WTC11 (cell line): Measurements from ENCODE around the gene WRAP73.

Experiments
- CBFB ChIP-seq: sonication (generic); formaldehyde crosslinking; IDR thresholded peaks from 2 replicates; pipeline ENCODE4 v1.8.1; 2022; ENCODE audit warnings: mild to moderate bottlenecking, low read depth, missing genetic modification reagents
- CREM ChIP-seq: sonication (generic); formaldehyde crosslinking; IDR thresholded peaks from 2 replicates; pipeline ENCODE4 v1.8.1; 2022; ENCODE audit warnings: mild to moderate bottlenecking, missing genetic modification reagents, moderate library complexity
- CTCF ChIP-seq: fragments of 200-600 bp; IDR thresholded peaks from 2 replicates; pipeline ENCODE4 v1.8.0; 2022; ENCODE audit warnings: antibody characterized with exemption
- ESRRA ChIP-seq: sonication (generic); formaldehyde crosslinking; IDR thresholded peaks from 2 replicates; pipeline ENCODE4 v1.8.1; 2022; ENCODE audit warnings: mild to moderate bottlenecking, missing genetic modification reagents, borderline replicate concordance
- IRF2 ChIP-seq: sonication (generic); formaldehyde crosslinking; IDR thresholded peaks from 2 replicates; pipeline ENCODE4 v1.8.0; 2022; ENCODE audit warnings: low read depth, missing genetic modification reagents, borderline replicate concordance
- JAZF1 ChIP-seq: fragments of 250-450 bp; sonication (Bioruptor Pico); IDR thresholded peaks from 2 replicates; pipeline ENCODE4 v1.9.0; 2021; ENCODE audit warnings: moderate library complexity, mild to moderate bottlenecking, inconsistent platforms
- NFYB ChIP-seq: sonication (generic); formaldehyde crosslinking; conservative IDR thresholded peaks from 2 replicates; pipeline ENCODE4 v1.8.0; 2022; ENCODE audit warnings: low read depth, missing genetic modification reagents
- SP1 ChIP-seq: sonication (generic); formaldehyde crosslinking; conservative IDR thresholded peaks from 2 replicates; pipeline ENCODE4 v1.8.1; 2022; ENCODE audit warnings: missing genetic modification reagents
- USF1 ChIP-seq: sonication (generic); formaldehyde crosslinking; IDR thresholded peaks from 2 replicates; pipeline ENCODE4 v1.8.0; 2022; ENCODE audit warnings: mild to moderate bottlenecking, missing genetic modification reagents
- USF2 ChIP-seq: sonication (generic); formaldehyde crosslinking; IDR thresholded peaks from 2 replicates; pipeline ENCODE4 v1.8.1; 2023; ENCODE audit warnings: mild to moderate bottlenecking, missing genetic modification reagents, moderate library complexity
- TF ChIP-seq, protein P1 (sequence below): fragments of 250-450 bp; sonication (Bioruptor Pico); IDR thresholded peaks from 2 replicates; pipeline ENCODE4 v1.8.0; 2021; ENCODE audit warnings: mild to moderate bottlenecking
- TF ChIP-seq, protein P2 (sequence below): sonication (generic); formaldehyde crosslinking; IDR thresholded peaks from 2 replicates; pipeline ENCODE4 v1.8.0; 2022; ENCODE audit warnings: mild to moderate bottlenecking, missing genetic modification reagents
- TF ChIP-seq, protein P3 (sequence below): sonication (generic); formaldehyde crosslinking; IDR thresholded peaks from 2 replicates; pipeline ENCODE4 v1.8.1; 2022; ENCODE audit warnings: missing genetic modification reagents, borderline replicate concordance

DNA sequence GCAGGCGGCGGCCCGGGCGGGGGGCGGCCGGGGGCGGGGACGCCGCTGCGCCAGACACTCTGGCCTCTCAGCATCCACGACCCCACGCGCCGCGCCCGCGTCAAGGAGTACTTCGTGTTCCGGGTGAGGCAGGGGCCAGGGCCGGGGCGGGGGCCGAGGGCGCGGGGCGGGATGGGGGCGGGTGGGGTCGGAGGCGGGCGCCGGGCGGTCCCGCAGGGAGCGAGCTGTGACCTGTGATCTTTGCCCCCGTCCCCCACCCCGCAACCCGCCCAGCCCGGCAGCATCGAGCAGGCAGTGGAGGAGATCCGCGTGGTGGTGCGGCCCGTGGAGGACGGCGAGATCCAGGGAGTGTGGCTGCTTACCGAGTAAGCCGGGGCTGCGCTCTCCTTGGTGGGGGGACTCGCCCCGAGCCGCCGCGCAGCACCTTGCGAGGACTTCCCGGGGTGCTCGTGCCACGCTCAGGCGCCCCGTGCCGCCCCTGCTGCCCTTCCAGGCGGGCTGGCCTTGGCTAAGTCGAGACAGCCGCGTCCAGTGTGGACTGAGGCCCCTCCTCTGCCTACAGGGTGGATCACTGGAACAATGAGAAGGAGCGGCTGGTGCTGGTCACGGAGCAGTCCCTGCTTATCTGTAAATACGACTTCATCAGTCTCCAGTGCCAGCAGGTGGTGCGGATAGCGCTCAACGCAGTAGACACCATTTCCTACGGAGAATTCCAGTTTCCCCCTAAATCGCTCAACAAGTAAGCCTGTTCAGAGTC lies 24.6 kb downstream of the WRAP73 start:
- TF ChIP-seq, protein P1, sequence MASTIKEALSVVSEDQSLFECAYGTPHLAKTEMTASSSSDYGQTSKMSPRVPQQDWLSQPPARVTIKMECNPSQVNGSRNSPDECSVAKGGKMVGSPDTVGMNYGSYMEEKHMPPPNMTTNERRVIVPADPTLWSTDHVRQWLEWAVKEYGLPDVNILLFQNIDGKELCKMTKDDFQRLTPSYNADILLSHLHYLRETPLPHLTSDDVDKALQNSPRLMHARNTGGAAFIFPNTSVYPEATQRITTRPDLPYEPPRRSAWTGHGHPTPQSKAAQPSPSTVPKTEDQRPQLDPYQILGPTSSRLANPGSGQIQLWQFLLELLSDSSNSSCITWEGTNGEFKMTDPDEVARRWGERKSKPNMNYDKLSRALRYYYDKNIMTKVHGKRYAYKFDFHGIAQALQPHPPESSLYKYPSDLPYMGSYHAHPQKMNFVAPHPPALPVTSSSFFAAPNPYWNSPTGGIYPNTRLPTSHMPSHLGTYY = no peak
- no peak for TF ChIP-seq CBFB (CRISPR knock-in tag)
- no peak for TF ChIP-seq CTCF
- no peak for TF ChIP-seq USF1 (CRISPR knock-in tag)
- TF ChIP-seq ESRRA (CRISPR knock-in tag) = no peak
- no peak for TF ChIP-seq SP1 (CRISPR knock-in tag)
- TF ChIP-seq IRF2 (CRISPR knock-in tag) = no peak
- TF ChIP-seq NFYB = no peak
- TF ChIP-seq, protein P2, sequence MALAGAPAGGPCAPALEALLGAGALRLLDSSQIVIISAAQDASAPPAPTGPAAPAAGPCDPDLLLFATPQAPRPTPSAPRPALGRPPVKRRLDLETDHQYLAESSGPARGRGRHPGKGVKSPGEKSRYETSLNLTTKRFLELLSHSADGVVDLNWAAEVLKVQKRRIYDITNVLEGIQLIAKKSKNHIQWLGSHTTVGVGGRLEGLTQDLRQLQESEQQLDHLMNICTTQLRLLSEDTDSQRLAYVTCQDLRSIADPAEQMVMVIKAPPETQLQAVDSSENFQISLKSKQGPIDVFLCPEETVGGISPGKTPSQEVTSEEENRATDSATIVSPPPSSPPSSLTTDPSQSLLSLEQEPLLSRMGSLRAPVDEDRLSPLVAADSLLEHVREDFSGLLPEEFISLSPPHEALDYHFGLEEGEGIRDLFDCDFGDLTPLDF (CRISPR knock-in tag) = no peak
- TF ChIP-seq, protein P3, sequence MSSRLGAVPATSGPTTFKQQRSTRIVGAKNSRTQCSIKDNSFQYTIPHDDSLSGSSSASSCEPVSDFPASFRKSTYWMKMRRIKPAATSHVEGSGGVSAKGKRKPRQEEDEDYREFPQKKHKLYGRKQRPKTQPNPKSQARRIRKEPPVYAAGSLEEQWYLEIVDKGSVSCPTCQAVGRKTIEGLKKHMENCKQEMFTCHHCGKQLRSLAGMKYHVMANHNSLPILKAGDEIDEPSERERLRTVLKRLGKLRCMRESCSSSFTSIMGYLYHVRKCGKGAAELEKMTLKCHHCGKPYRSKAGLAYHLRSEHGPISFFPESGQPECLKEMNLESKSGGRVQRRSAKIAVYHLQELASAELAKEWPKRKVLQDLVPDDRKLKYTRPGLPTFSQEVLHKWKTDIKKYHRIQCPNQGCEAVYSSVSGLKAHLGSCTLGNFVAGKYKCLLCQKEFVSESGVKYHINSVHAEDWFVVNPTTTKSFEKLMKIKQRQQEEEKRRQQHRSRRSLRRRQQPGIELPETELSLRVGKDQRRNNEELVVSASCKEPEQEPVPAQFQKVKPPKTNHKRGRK = no peak
- TF ChIP-seq USF2 (CRISPR knock-in tag) = no peak
- no peak for TF ChIP-seq JAZF1
- no peak for TF ChIP-seq CREM (CRISPR knock-in tag)
